ENCODE results near the gene FTCD.

The FTCD gene

GRCh38 chr21:46124926-46125845, 30.2 kb downstream of the FTCD start:
- Mint-ChIP-seq H3K36me3 (no peaks in the 10 kb centered on the region), H3K27ac (no peak overlapping the region), H3K4me3 (no peak overlapping the region), H3K9me3 (peaks cover 6 to 9% of the 10 kb centered on the region in 2 donors), H3K27me3 (peaks cover 0 to 11% of the 10 kb centered on the region in 2 donors), H3K4me1 (no peaks in the 10 kb centered on the region)
- DNase-seq: no peak
- no peak for ATAC-seq (replicated peaks)

GRCh38 chr21:46124083-46124925, 31.1 kb downstream of the FTCD start:
- no peaks in the 10 kb centered on the region for H3K4me1 Mint-ChIP-seq
- H3K27me3 Mint-ChIP-seq: peaks cover 0 to 11% of the 10 kb centered on the region in 2 donors
- DNase-seq: no peak
- H3K36me3 Mint-ChIP-seq: no peaks in the 10 kb centered on the region
- H3K4me3 Mint-ChIP-seq: no peak overlapping the region
- no peak for ATAC-seq (replicated peaks)
- H3K27ac Mint-ChIP-seq: no peak overlapping the region
- peaks cover 6 to 9% of the 10 kb centered on the region in 2 donors for H3K9me3 Mint-ChIP-seq

- DNase-seq (no peak), ATAC-seq (replicated peaks) (no peak)
- H3K4me3 Mint-ChIP-seq: no peak overlapping the region
- no peaks in the 10 kb centered on the region for H3K36me3 Mint-ChIP-seq
- no peak overlapping the region for H3K27ac Mint-ChIP-seq
- H3K4me1 Mint-ChIP-seq: no peaks in the 10 kb centered on the region
- H3K27me3 Mint-ChIP-seq: peaks cover 0 to 11% of the 10 kb centered on the region in 2 donors
- H3K9me3 Mint-ChIP-seq: peaks cover 6 to 9% of the 10 kb centered on the region in 2 donors
Observed at GRCh38 chr21:46122758-46123683, 32.4 kb downstream of the FTCD start.

GRCh38 chr21:46122237-46122671, 33.1 kb downstream of the FTCD start:
- Mint-ChIP-seq H3K36me3 (no peaks in the 10 kb centered on the region), H3K4me1 (no peaks in the 10 kb centered on the region), H3K4me3 (no peak overlapping the region), H3K27ac (no peak overlapping the region), H3K27me3 (peaks cover 0 to 11% of the 10 kb centered on the region in 2 donors), H3K9me3 (peaks cover 6 to 9% of the 10 kb centered on the region in 2 donors)
- no peak for DNase-seq
- ATAC-seq (replicated peaks): no peak

GRCh38 chr21:46121286-46122221, 33.8 kb downstream of the FTCD start:
- H3K9me3 Mint-ChIP-seq: peaks cover 6 to 9% of the 10 kb centered on the region in 2 donors
- no peaks in the 10 kb centered on the region for H3K36me3 Mint-ChIP-seq
- ATAC-seq (replicated peaks): no peak
- no peak for DNase-seq
- peaks cover 0 to 11% of the 10 kb centered on the region in 2 donors for H3K27me3 Mint-ChIP-seq
- no peak overlapping the region for H3K27ac Mint-ChIP-seq
- no peak overlapping the region for H3K4me3 Mint-ChIP-seq
- no peaks in the 10 kb centered on the region for H3K4me1 Mint-ChIP-seq

- Mint-ChIP-seq H3K27me3 (peaks cover 0 to 11% of the 10 kb centered on the region in 2 donors), H3K4me3 (no peak overlapping the region), H3K9me3 (peaks cover 6 to 9% of the 10 kb centered on the region in 2 donors), H3K4me1 (no peaks in the 10 kb centered on the region), H3K27ac (no peak overlapping the region), H3K36me3 (no peaks in the 10 kb centered on the region)
- DNase-seq (no peak), ATAC-seq (replicated peaks) (no peak)
Observed at GRCh38 chr21:46120301-46121285, 34.8 kb downstream of the FTCD start.

GRCh38 chr21:46119637-46120271, 35.6 kb downstream of the FTCD start:
- Mint-ChIP-seq H3K36me3 (no peaks in the 10 kb centered on the region), H3K27ac (no peak overlapping the region), H3K27me3 (peaks cover 0 to 11% of the 10 kb centered on the region in 2 donors), H3K4me1 (no peaks in the 10 kb centered on the region), H3K9me3 (peaks cover 6 to 9% of the 10 kb centered on the region in 2 donors), H3K4me3 (no peak overlapping the region)
- no peak for DNase-seq
- no peak for ATAC-seq (replicated peaks)

GRCh38 chr21:46119144-46119636, 36.2 kb downstream of the FTCD start:
- Mint-ChIP-seq H3K9me3 (peaks cover 5 to 9% of the 10 kb centered on the region in 2 donors), H3K4me3 (no peak overlapping the region), H3K27me3 (peaks cover 0 to 11% of the 10 kb centered on the region in 2 donors), H3K27ac (no peak overlapping the region), H3K36me3 (no peaks in the 10 kb centered on the region), H3K4me1 (no peaks in the 10 kb centered on the region)
- ATAC-seq (replicated peaks) (no peak), DNase-seq (no peak)

- DNase-seq (no peak), ATAC-seq (replicated peaks) (no peak)
- Mint-ChIP-seq H3K4me1 (no peaks in the 10 kb centered on the region), H3K4me3 (no peak overlapping the region), H3K27me3 (peaks cover 0 to 7% of the 10 kb centered on the region in 2 donors), H3K27ac (no peak overlapping the region), H3K9me3 (peaks cover 2 to 4% of the 10 kb centered on the region in 2 donors), H3K36me3 (no peaks in the 10 kb centered on the region)
Observed at GRCh38 chr21:46118316-46119143, 36.8 kb downstream of the FTCD start.

- Mint-ChIP-seq H3K27me3 (peaks cover 0 to 3% of the 10 kb centered on the region in 2 donors), H3K4me3 (no peak overlapping the region), H3K9me3 (no peaks in the 10 kb centered on the region), H3K4me1 (no peaks in the 10 kb centered on the region), H3K36me3 (no peaks in the 10 kb centered on the region), H3K27ac (no peak overlapping the region)
- DNase-seq: no peak
- ATAC-seq (replicated peaks): no peak
Observed at GRCh38 chr21:46117586-46118315, 37.6 kb downstream of the FTCD start.

All from stimulated activated naive B cell treated with anti-CD40 and anti-IgM and Interleukin-4, amounts not matched to agents 10 μg/mL and 1 μg/mL and 100 μg/mL, for 72 hours (primary cell).